Measurements from ENCODE around the gene C10orf95.

Gene C10orf95

GRCh38 chr10:102407425-102408130 lies 43.8 kb downstream of the C10orf95 start:
- WGBS, 2 experiments (ENCODE audit: insufficient coverage in 2 of 2), result 86 to 93% methylated on average over 7 to 11 of the region's 13 CpGs
- Histone ChIP-seq H3K4me1 (ENCODE audit: control insufficient read depth, insufficient read depth, low read length, poor library complexity, severe bottlenecking) (peaks cover 14% of the 10 kb centered on the region), H3K36me3 (ENCODE audit: control insufficient read depth, insufficient read depth, low read length) (no peaks in the 10 kb centered on the region), H3K9me3 (ENCODE audit: control insufficient read depth, low read length) (no peaks in the 10 kb centered on the region), H3K27ac (ENCODE audit: low read depth, low read length, severe bottlenecking) (no peak overlapping the region), H3K4me3 (ENCODE audit: extremely low read depth, insufficient read depth, low read length, poor library complexity, severe bottlenecking) (no peak overlapping the region)

DNA sequence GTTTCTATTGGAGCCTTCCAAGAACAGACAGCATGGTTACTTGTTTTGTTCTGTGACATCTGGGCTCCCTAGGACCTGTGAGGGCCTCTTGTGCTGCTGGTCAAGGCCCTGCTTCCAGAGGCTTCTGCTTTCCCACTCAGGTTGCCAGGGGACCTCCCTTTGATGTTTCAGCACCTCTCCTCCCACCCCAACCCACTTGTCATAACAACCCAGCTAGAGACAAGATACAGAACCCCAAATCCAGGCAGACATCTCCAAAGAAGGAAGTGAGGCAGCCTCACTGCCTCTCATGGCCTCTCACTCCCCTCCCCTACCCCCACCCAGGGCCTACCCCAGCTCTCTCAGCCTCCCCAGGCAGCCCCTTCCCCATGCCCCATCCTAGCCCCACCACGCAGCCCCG lies 44.5 kb downstream of the C10orf95 start:
- Histone ChIP-seq H3K4me1 (ENCODE audit: control insufficient read depth, insufficient read depth, low read length, poor library complexity, severe bottlenecking) (peaks cover 21% of the 10 kb centered on the region), H3K36me3 (ENCODE audit: control insufficient read depth, insufficient read depth, low read length) (no peaks in the 10 kb centered on the region), H3K27ac (ENCODE audit: low read depth, low read length, severe bottlenecking) (no peak overlapping the region), H3K9me3 (ENCODE audit: control insufficient read depth, low read length) (no peaks in the 10 kb centered on the region), H3K4me3 (ENCODE audit: extremely low read depth, insufficient read depth, low read length, poor library complexity, severe bottlenecking) (no peak overlapping the region)
- WGBS, 2 experiments (ENCODE audit: insufficient coverage in 2 of 2), result no CpG with 5 or more reads among the region's 2 CpGs

DNA sequence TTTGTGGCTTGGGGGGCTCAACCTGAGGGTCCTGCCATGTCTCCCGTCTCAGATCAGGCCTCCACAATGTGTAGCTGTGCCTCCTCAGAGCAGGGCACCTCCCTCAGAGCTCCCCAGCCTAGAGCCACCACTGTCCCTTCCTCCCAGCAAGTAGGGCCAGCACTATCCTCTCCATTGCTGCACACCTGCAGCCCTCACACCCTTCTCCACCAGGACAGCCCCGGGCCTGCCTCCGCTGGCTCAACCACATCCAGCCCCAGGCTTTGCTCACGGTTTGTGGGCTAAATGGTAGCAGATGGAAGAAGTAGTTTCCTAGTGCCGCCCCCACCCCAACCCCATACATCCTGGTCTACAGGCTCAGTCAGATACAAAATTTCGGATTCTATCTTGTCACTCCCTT lies 45.7 kb downstream of the C10orf95 start:
- Histone ChIP-seq H3K4me1 (ENCODE audit: control insufficient read depth, insufficient read depth, low read length, poor library complexity, severe bottlenecking) (peaks cover 29% of the 10 kb centered on the region), H3K9me3 (ENCODE audit: control insufficient read depth, low read length) (no peaks in the 10 kb centered on the region), H3K4me3 (ENCODE audit: extremely low read depth, insufficient read depth, low read length, poor library complexity, severe bottlenecking) (no peak overlapping the region), H3K36me3 (ENCODE audit: control insufficient read depth, insufficient read depth, low read length) (peaks cover 10% of the 10 kb centered on the region), H3K27ac (ENCODE audit: low read depth, low read length, severe bottlenecking) (no peak overlapping the region)
- 89 to 100% methylated on average over 2 to 4 of the region's 6 CpGs for WGBS, 2 experiments (ENCODE audit: insufficient coverage in 2 of 2)

DNA sequence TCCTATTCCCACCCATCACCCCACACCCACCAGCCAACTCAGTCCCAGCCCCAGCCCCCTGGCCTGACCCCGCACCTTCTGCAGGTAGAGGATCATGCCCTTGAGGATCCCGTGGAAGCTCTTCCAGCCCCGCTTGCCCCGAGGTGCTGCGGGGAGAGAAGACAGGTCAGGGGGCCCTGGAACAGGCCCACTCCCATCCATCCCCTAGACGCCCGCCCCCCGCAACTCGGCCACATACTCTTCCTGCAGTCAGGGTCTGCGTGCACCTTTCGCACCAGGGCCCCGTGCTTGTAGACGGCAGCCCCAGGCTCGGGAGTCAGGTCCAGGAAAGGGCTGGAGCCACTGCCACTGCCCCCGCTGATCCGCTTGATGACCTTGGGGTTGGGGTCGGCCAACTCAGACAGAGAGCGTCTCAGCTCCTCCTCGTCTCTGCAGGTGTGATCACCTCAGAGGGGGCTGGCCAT lies 46.2 kb downstream of the C10orf95 start:
- no peak overlapping the region for H3K27ac ChIP-seq (ENCODE audit: low read depth, low read length, severe bottlenecking)
- no peaks in the 10 kb centered on the region for H3K9me3 ChIP-seq (ENCODE audit: control insufficient read depth, low read length)
- WGBS, 2 experiments (ENCODE audit: insufficient coverage in 2 of 2), result 89 to 93% methylated on average over 14 to 19 of the region's 19 CpGs
- H3K4me1 ChIP-seq (ENCODE audit: control insufficient read depth, insufficient read depth, low read length, poor library complexity, severe bottlenecking), result peaks cover 24% of the 10 kb centered on the region
- H3K4me3 ChIP-seq (ENCODE audit: extremely low read depth, insufficient read depth, low read length, poor library complexity, severe bottlenecking), result no peak overlapping the region
- peaks cover 13% of the 10 kb centered on the region for H3K36me3 ChIP-seq (ENCODE audit: control insufficient read depth, insufficient read depth, low read length)

DNA sequence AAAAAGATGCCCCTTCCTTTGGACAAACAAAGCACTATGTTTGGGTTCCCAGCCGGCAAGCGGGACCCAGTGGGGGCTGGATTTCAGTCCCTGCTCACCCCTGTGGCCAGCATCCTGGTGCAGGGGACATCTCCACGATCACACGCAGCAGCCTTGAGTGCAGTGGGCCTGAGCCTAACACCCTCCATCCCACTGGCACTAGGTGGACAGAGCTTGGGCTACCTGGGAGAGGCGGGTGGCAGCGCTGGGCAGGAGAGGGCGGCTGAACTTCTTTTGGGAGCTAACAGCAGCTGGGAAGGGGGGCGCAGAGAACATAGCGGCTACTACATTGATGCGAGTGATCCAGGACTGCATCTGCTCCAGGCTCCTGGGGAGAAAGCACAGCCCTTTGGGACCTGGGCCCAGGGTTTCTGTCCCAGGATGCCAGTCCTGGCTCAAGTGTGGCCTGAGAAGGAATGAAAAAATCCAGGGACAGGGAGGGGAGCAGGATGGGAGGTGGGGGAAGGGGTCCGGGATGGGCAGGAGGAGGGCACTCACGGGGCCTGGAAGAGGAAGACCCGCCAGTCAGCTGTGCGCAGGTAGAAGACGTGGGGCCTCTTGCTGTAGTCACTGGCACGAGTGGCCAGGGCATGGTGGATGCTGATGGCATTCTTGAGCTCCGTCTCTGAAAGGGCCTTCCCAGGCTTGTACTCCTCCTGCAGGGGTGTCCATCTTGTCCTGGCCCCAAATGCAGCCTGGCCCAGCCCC lies 46.8 kb downstream of the C10orf95 start:
- peaks cover 19% of the 10 kb centered on the region for H3K4me1 ChIP-seq (ENCODE audit: control insufficient read depth, insufficient read depth, low read length, poor library complexity, severe bottlenecking)
- no peak overlapping the region for H3K4me3 ChIP-seq (ENCODE audit: extremely low read depth, insufficient read depth, low read length, poor library complexity, severe bottlenecking)
- H3K27ac ChIP-seq (ENCODE audit: low read depth, low read length, severe bottlenecking), result no peak overlapping the region
- 93 to 97% methylated on average over 15 to 17 of the region's 17 CpGs for WGBS, 2 experiments (ENCODE audit: insufficient coverage in 2 of 2)
- H3K9me3 ChIP-seq (ENCODE audit: control insufficient read depth, low read length), result no peaks in the 10 kb centered on the region
- H3K36me3 ChIP-seq (ENCODE audit: control insufficient read depth, insufficient read depth, low read length), result peaks cover 13% of the 10 kb centered on the region

DNA sequence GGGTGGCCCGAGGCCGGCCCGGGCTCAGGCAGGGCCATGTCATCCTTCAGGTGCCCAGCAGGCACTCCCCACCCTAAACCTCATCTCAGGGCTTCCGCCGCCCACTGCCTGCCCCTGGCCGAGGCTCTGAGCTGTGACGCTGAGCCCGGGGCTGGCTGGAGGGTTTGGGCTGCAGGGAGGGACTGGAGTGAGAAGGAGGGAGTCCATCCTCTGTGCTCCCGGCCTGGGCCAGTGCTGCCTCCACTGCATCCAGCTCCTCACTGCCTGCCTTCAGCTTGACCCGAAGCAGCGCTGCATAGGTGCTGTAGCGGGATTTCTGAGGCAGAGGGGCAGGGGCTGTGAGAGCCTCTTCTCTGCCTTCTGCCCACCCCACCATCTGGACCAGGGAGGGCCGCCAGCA lies 48.2 kb downstream of the C10orf95 start:
- 85 to 98% methylated on average over 4 to 5 of the region's 13 CpGs for WGBS, 2 experiments (ENCODE audit: insufficient coverage in 2 of 2)
- no peak overlapping the region for H3K4me3 ChIP-seq (ENCODE audit: extremely low read depth, insufficient read depth, low read length, poor library complexity, severe bottlenecking)
- H3K4me1 ChIP-seq (ENCODE audit: control insufficient read depth, insufficient read depth, low read length, poor library complexity, severe bottlenecking), result peaks cover 15% of the 10 kb centered on the region
- H3K36me3 ChIP-seq (ENCODE audit: control insufficient read depth, insufficient read depth, low read length), result peaks cover 19% of the 10 kb centered on the region
- H3K9me3 ChIP-seq (ENCODE audit: control insufficient read depth, low read length), result no peaks in the 10 kb centered on the region
- no peak overlapping the region for H3K27ac ChIP-seq (ENCODE audit: low read depth, low read length, severe bottlenecking)

DNA sequence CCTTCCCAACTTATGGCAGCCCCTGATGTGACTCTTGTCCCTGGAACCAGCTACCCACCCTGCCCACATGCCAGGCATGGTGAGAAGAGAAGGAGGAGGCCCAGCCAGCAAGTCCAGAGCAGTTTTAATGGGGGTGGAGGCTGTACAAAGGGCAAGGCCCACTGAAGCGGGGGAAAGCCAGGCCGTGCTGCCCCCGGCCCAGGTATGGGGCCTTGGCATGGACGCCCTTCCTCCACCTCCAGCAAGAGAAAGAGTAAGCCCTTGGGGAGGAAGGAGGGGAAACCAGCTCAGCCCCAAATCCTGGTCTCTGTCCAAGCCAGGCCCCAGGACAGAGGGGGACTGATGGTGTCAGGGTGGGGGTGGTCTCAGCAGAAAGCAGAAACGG lies 48.8 kb downstream of the C10orf95 start:
- Histone ChIP-seq H3K36me3 (ENCODE audit: control insufficient read depth, insufficient read depth, low read length) (peaks cover 24% of the 10 kb centered on the region), H3K9me3 (ENCODE audit: control insufficient read depth, low read length) (no peaks in the 10 kb centered on the region), H3K4me1 (ENCODE audit: control insufficient read depth, insufficient read depth, low read length, poor library complexity, severe bottlenecking) (peaks cover 15% of the 10 kb centered on the region), H3K4me3 (ENCODE audit: extremely low read depth, insufficient read depth, low read length, poor library complexity, severe bottlenecking) (no peak overlapping the region), H3K27ac (ENCODE audit: low read depth, low read length, severe bottlenecking) (no peak overlapping the region)
- no CpG with 5 or more reads among the region's 5 CpGs for WGBS, 2 experiments (ENCODE audit: insufficient coverage in 2 of 2)

DNA sequence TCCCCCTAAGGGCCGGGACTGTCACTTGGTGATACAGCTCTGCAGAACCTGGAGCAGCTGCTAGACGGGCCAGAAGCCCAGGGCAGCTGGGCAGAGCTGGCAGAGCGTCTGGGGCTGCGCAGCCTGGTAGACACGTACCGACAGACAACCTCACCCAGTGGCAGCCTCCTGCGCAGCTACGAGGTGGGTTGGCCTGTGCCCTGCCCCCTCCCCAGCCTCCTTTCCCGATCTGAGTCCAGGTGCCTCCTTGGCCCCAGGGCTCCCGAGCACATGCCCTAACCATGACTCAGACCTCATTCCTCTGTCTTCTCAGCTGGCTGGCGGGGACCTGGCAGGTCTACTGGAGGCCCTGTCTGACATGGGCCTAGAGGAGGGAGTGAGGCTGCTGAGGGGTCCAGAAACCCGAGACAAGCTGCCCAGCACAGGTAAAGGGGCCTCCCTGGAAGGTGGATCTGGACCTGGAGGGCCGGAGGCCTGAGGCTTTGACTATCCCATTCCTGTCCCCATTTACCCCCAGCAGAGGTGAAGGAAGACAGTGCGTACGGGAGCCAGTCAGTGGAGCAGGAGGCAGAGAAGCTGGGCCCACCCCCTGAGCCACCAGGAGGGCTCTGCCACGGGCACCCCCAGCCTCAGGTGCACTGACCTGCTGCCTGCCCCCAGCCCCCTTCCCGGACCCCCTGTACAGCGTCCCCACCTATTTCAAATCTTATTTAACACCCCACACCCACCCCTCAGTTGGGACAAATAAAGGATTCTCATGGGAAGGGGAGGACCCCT lies 49.4 kb downstream of the C10orf95 start:
- H3K36me3 ChIP-seq (ENCODE audit: control insufficient read depth, insufficient read depth, low read length), result peaks cover 26% of the 10 kb centered on the region
- WGBS, 2 experiments (ENCODE audit: insufficient coverage in 2 of 2), result 79% methylated on average over 12 to 13 of the region's 18 CpGs

DNA sequence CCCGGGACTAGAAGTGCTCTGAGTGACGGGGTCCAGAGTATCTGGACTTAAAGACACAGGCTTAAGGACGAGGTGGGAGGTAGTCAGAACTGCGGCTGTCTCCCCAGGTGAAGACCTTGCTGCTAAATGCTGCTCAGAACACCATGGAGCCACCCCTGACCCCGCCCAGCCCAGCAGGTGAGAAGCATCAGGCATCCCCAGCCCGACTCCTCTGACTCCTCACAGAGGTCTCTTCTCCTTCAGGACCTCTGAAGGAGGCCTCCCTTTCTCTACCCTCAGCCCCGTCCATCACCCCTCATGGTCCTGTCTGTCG lies 50.0 kb downstream of the C10orf95 start:
- Histone ChIP-seq H3K9me3 (ENCODE audit: control insufficient read depth, low read length) (no peaks in the 10 kb centered on the region), H3K27ac (ENCODE audit: low read depth, low read length, severe bottlenecking) (no peak overlapping the region), H3K4me3 (ENCODE audit: extremely low read depth, insufficient read depth, low read length, poor library complexity, severe bottlenecking) (no peak overlapping the region), H3K4me1 (ENCODE audit: control insufficient read depth, insufficient read depth, low read length, poor library complexity, severe bottlenecking) (peaks cover 17% of the 10 kb centered on the region), H3K36me3 (ENCODE audit: control insufficient read depth, insufficient read depth, low read length) (peaks cover 26% of the 10 kb centered on the region)
- 85 to 93% methylated on average over 6 to 8 of the region's 8 CpGs for WGBS, 2 experiments (ENCODE audit: insufficient coverage in 2 of 2)

More for the DNA sequence above, 49.4 kb downstream of the C10orf95 start:
- Histone ChIP-seq H3K4me1 (ENCODE audit: control insufficient read depth, insufficient read depth, low read length, poor library complexity, severe bottlenecking) (peaks cover 15% of the 10 kb centered on the region), H3K9me3 (ENCODE audit: control insufficient read depth, low read length) (no peaks in the 10 kb centered on the region), H3K4me3 (ENCODE audit: extremely low read depth, insufficient read depth, low read length, poor library complexity, severe bottlenecking) (no peak overlapping the region), H3K27ac (ENCODE audit: low read depth, low read length, severe bottlenecking) (no peak overlapping the region)

GRCh38 chr10:102400598-102401341 lies 50.6 kb downstream of the C10orf95 start:
- WGBS, 2 experiments (ENCODE audit: insufficient coverage in 2 of 2), result 95 to 98% methylated on average over 17 to 21 of the region's 22 CpGs
- no peaks in the 10 kb centered on the region for H3K9me3 ChIP-seq (ENCODE audit: control insufficient read depth, low read length)

More at GRCh38 chr10:102400598-102401341, 50.6 kb downstream of the C10orf95 start:
- H3K27ac ChIP-seq (ENCODE audit: low read depth, low read length, severe bottlenecking), result no peak overlapping the region
- peaks cover 26% of the 10 kb centered on the region for H3K36me3 ChIP-seq (ENCODE audit: control insufficient read depth, insufficient read depth, low read length)
- H3K4me3 ChIP-seq (ENCODE audit: extremely low read depth, insufficient read depth, low read length, poor library complexity, severe bottlenecking), result no peak overlapping the region
- peaks cover 21% of the 10 kb centered on the region for H3K4me1 ChIP-seq (ENCODE audit: control insufficient read depth, insufficient read depth, low read length, poor library complexity, severe bottlenecking)

All from mesodermal cell (in vitro differentiated cells).